Large intestine (tissue), 3 donors: Measurements from ENCODE around the gene CUEDC1. TPM values are rescaled to one million over a fixed set of nuclear protein-coding genes. Genes with fewer than 3 reads are reported as not detected.
"Not testable (repeated sequence)": the region's sequence is repeated elsewhere in the genome, so short reads cannot be mapped to it uniquely, and the experiment has no call there.

Experiments used
- DNase-seq, 2 donors: peaks; one replicate each; pipeline versions ENCODE4 v3.0.0 to v3.0.0-alpha.2; 2013
- H3K27ac ChIP-seq: one replicate; pipeline ENCODE4 v1.5.1; 2013; ENCODE audit warnings: low read length
- H3K27me3 ChIP-seq: 2 replicates; pipeline ENCODE4 v1.6.1; 2013; ENCODE audit warnings: low read length; ENCODE audit not compliant: control insufficient read depth, insufficient read depth
- H3K36me3 ChIP-seq: 2 replicates; pipeline ENCODE4 v1.6.1; 2013; ENCODE audit warnings: low read length; ENCODE audit not compliant: control insufficient read depth, insufficient read depth
- H3K4me1 ChIP-seq: one replicate; pipeline ENCODE4 v1.6.1; 2013; ENCODE audit warnings: low read length; ENCODE audit not compliant: control insufficient read depth, insufficient read depth
- H3K4me3 ChIP-seq: one replicate; pipeline ENCODE4 v1.5.1; 2013; ENCODE audit warnings: low read length
- H3K9me3 ChIP-seq: one replicate; pipeline ENCODE4 v1.6.1; 2013; ENCODE audit warnings: mild to moderate bottlenecking, low read depth, low read length, moderate library complexity; ENCODE audit not compliant: control insufficient read depth
- WGBS: methylation state at CpG from one replicate; pipeline ENCODE4 v1.1.5; 2013; ENCODE audit warnings: low lambda C conversion rate; ENCODE audit not compliant: insufficient coverage; 5-methylcytosine and 5-hydroxymethylcytosine counted together
- polyA plus RNA-seq: library from polyadenylated mRNA; unstranded; fragments of 120-200 nt; gene quantifications from one replicate; pipeline ENCODE4 v1.2.1, GENCODE V29; 2013

The CUEDC1 gene
- polyA plus RNA-seq, 1 donor, result 17.1 TPM

- H3K27ac ChIP-seq, result no peak overlapping the region
- peaks cover 25% of the 10 kb centered on the region for H3K36me3 ChIP-seq
- no peaks in the 10 kb centered on the region for H3K27me3 ChIP-seq
- H3K4me1 ChIP-seq, result peaks cover 11% of the 10 kb centered on the region
- no peak for DNase-seq
- no peak overlapping the region for H3K4me3 ChIP-seq
- no CpG with 5 or more reads among the region's 10 CpGs for WGBS
- H3K9me3 ChIP-seq, result no peaks in the 10 kb centered on the region
Measured at GRCh38 chr17:57971572-57971971, 16.4 kb upstream of the CUEDC1 start.

GRCh38 chr17:57970710-57971109 lies 15.5 kb upstream of the CUEDC1 start:
- no peak overlapping the region for H3K4me3 ChIP-seq
- H3K36me3 ChIP-seq, result peaks cover 19% of the 10 kb centered on the region
- no peaks in the 10 kb centered on the region for H3K27me3 ChIP-seq
- H3K4me1 ChIP-seq, result peaks cover 9% of the 10 kb centered on the region
- H3K9me3 ChIP-seq, result no peaks in the 10 kb centered on the region
- H3K27ac ChIP-seq, result no peak overlapping the region
- WGBS, result 33% methylated on average over 1 of the region's 4 CpGs
- no peak for DNase-seq

GRCh38 chr17:57968456-57968855 lies 13.2 kb upstream of the CUEDC1 start:
- DNase-seq, result no peak
- H3K4me3 ChIP-seq, result no peak overlapping the region
- no peaks in the 10 kb centered on the region for H3K27me3 ChIP-seq
- no peaks in the 10 kb centered on the region for H3K4me1 ChIP-seq
- H3K27ac ChIP-seq, result no peak overlapping the region
- no CpG with 5 or more reads among the region's 1 CpG for WGBS
- peaks cover 8% of the 10 kb centered on the region for H3K36me3 ChIP-seq
- no peaks in the 10 kb centered on the region for H3K9me3 ChIP-seq

- Histone ChIP-seq H3K4me1 (no peaks in the 10 kb centered on the region), H3K36me3 (no peaks in the 10 kb centered on the region), H3K9me3 (no peaks in the 10 kb centered on the region), H3K4me3 (no peak overlapping the region), H3K27me3 (no peaks in the 10 kb centered on the region), H3K27ac (no peak overlapping the region)
- DNase-seq, result no peak
- WGBS, result 100% methylated on average over 1 of the region's 5 CpGs
Measured at GRCh38 chr17:57966875-57967274, 11.7 kb upstream of the CUEDC1 start.

GRCh38 chr17:57966246-57966645 lies 11.0 kb upstream of the CUEDC1 start:
- Histone ChIP-seq H3K27me3 (no peaks in the 10 kb centered on the region), H3K9me3 (no peaks in the 10 kb centered on the region), H3K27ac (no peak overlapping the region), H3K4me1 (no peaks in the 10 kb centered on the region), H3K4me3 (no peak overlapping the region), H3K36me3 (no peaks in the 10 kb centered on the region)
- DNase-seq, result no peak
- WGBS, result no CpG with 5 or more reads among the region's 5 CpGs

- no peak overlapping the region for H3K4me3 ChIP-seq
- no peak for DNase-seq
- no peaks in the 10 kb centered on the region for H3K27me3 ChIP-seq
- no peak overlapping the region for H3K27ac ChIP-seq
- no peaks in the 10 kb centered on the region for H3K4me1 ChIP-seq
- no peaks in the 10 kb centered on the region for H3K9me3 ChIP-seq
- no peaks in the 10 kb centered on the region for H3K36me3 ChIP-seq
- no CpG with 5 or more reads among the region's 26 CpGs for WGBS
Measured at GRCh38 chr17:57965521-57966160, 10.4 kb upstream of the CUEDC1 start.

- no peaks in the 10 kb centered on the region for H3K4me1 ChIP-seq
- no peaks in the 10 kb centered on the region for H3K9me3 ChIP-seq
- H3K27ac ChIP-seq, result no peak overlapping the region
- WGBS, result 100% methylated on average over 1 of the region's 6 CpGs
- H3K4me3 ChIP-seq, result no peak overlapping the region
- no peaks in the 10 kb centered on the region for H3K36me3 ChIP-seq
- DNase-seq, result no peak
- no peaks in the 10 kb centered on the region for H3K27me3 ChIP-seq
Measured at GRCh38 chr17:57963149-57963511, 7.9 kb upstream of the CUEDC1 start.

GRCh38 chr17:57962279-57963148 lies 7.3 kb upstream of the CUEDC1 start:
- Histone ChIP-seq H3K36me3 (no peaks in the 10 kb centered on the region), H3K27me3 (no peaks in the 10 kb centered on the region), H3K4me1 (no peaks in the 10 kb centered on the region), H3K9me3 (no peaks in the 10 kb centered on the region), H3K4me3 (no peak overlapping the region), H3K27ac (no peak overlapping the region)
- DNase-seq, result no peak
- WGBS, result 76% methylated on average over 4 of the region's 8 CpGs

- 100% methylated on average over 1 of the region's 6 CpGs for WGBS
- no peak for DNase-seq
- H3K36me3 ChIP-seq, result no peaks in the 10 kb centered on the region
- H3K4me1 ChIP-seq, result peaks cover 13% of the 10 kb centered on the region
- H3K27me3 ChIP-seq, result peaks cover 10% of the 10 kb centered on the region
- no peak overlapping the region for H3K4me3 ChIP-seq
- H3K9me3 ChIP-seq, result no peaks in the 10 kb centered on the region
- no peak overlapping the region for H3K27ac ChIP-seq
Measured at GRCh38 chr17:57959929-57960328, 4.7 kb upstream of the CUEDC1 start.

GRCh38 chr17:57958391-57958790 lies 3.2 kb upstream of the CUEDC1 start:
- H3K36me3 ChIP-seq, DNase-seq, H3K4me3 ChIP-seq, H3K9me3 ChIP-seq, H3K27ac ChIP-seq: not testable (repeated sequence)
- WGBS, result no CpG with 5 or more reads among the region's 15 CpGs
- H3K4me1 ChIP-seq, result peaks cover 13% of the 10 kb centered on the region
- peaks cover 14% of the 10 kb centered on the region for H3K27me3 ChIP-seq
